Stimulated activated CD8-positive, alpha-beta memory T cell treated with anti-CD3 and anti-CD28 coated beads, Interleukin-4, amount 100 ng/mL, for 48 hours (primary cell): ENCODE measurements around the gene TRAIP.
A peak's percentile ranks its signal among the peaks of the same experiment; 100 is the strongest.
"Not testable (repeated sequence)": the region's sequence is repeated elsewhere in the genome, so short reads cannot be mapped to it uniquely, and the experiment has no call there.

Source experiments
- DNase-seq: peaks from one replicate; pipeline ENCODE4 v3.0.0-alpha.2; 2020

TRAIP gene

GRCh38 chr3:49790626-49791411 is 65.5 kb downstream of the TRAIP start:
- DNase-seq: no peak

- no peak for DNase-seq
These were observed 68.3 kb downstream of the TRAIP start for GRCh38 chr3:49788056-49788455.

- no peak for DNase-seq
These were observed 68.8 kb downstream of the TRAIP start for GRCh38 chr3:49787536-49787935.

GRCh38 chr3:49787182-49787464 is 69.2 kb downstream of the TRAIP start:
- no peak for DNase-seq

GRCh38 chr3:49786357-49787181 is 69.8 kb downstream of the TRAIP start, which contains the start of gene IP6K1:
Gene IP6K1, minus strand, starts transcription at chr3:49786542. Its CDS starts 38,502 bp downstream, at chr3:49748040.
- peak; percentile 100 for DNase-seq

GRCh38 chr3:49785565-49786356 is 70.6 kb downstream of the TRAIP start:
- DNase-seq: peak; percentile 49

- not testable (repeated sequence) for DNase-seq
These were observed 74.1 kb downstream of the TRAIP start for GRCh38 chr3:49782277-49782676.

GRCh38 chr3:49781415-49782199 is 74.8 kb downstream of the TRAIP start:
- DNase-seq: no peak

GRCh38 chr3:49780975-49781365 is 75.4 kb downstream of the TRAIP start:
- DNase-seq: not testable (repeated sequence)

GRCh38 chr3:49780080-49780974 is 76.0 kb downstream of the TRAIP start:
- DNase-seq: no peak

GRCh38 chr3:49779358-49780079 is 76.8 kb downstream of the TRAIP start:
- DNase-seq: no peak
